NK-92 treated with Interleukin-12 subunit alpha and Interleukin-12 subunit beta, amount 100 ng/mL, for 24 hours (cell line): Measurements from ENCODE around the gene HELZ2.

Experiments used
- DNase-seq: peaks from one replicate; lab custom pipeline; 2025; lab: John Stamatoyannopoulos, UW

The HELZ2 gene

DNA sequence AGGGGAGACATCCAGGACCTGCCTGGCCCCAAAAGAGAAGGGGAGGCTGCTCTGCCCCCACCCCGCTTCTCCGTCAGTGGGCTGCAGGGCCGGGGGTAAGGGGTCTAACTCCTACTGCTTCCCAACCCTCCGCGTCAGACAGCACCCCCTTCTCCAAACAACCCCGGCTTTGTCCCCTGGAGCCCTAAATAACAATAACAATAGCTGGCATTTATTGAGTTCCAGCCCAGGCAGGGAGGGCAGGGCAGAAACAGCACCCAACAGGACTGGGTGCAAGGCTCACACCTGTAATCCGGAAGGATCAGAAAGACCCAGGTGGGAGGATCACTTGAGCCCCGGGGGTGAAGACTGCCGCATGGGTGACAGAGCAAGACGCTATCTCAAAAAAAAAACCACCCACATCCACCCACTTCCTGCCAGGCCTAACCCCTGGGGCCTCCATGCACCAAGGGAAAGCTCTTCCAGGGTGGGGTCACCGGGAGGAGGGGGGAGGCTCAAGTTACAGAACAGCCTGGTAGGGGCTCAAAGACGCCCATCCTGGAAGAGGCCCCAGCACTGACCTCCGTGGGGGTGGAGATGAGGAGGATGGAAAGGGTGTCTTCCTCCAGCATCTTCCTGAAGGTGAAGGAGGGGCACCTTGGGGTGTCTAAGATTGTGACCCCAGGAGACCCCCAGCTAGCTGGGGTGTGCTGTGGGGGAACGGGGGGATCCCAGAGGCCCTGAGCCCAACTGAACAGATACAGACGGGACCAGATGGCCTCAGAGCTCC, 21.4 kb downstream of the HELZ2 start:
- DNase-seq: no peak

DNA sequence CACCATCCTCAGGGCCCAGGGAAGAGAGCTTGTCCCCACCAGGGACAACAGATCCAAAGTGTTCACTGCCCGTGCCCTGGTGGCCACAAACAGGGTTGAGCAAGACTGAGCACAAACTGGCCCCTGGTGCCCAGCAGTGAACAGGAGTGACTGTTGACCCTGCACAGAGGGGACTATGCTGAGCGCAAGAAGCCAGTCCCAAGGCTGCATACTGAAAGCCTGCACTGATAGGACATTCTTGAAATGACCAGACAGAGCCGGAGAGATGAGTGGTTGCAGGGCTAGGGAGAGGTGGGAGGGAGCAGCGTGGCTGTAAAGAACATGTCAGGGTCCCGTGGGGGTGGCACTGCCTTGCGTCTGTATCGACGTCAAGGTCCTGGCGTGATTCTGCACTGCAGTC, 23.0 kb downstream of the HELZ2 start:
- DNase-seq: no peak

DNA sequence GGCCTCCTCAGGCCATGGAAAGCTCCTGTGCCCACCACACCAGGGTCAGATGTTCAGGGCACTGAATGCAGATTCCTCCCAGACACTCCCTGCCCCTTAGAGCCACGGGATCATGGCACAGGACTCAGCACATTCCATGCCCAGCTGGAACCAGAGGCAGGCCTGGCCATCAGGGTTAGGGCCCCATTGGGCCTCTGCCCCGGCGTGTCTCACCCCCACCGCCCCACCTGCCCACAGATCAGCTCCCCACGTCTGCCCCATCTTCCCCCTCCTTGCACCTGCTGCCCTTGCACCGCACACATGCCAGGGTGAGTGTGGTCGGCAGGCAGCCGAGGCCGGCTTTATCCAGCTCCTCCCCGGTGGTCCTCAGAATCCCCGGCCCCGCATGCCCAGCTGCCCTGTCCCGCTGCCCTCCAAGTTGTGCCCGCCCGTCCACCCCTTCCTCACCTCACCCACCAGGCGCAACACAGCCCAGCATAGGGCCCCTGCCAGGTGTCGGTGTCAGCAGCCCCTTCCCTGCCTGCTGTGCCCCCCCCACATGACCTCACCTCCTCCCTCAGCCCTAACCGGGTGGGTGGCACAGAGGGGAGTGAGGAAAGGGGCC, 24.3 kb downstream of the HELZ2 start:
- no peak for DNase-seq

DNA sequence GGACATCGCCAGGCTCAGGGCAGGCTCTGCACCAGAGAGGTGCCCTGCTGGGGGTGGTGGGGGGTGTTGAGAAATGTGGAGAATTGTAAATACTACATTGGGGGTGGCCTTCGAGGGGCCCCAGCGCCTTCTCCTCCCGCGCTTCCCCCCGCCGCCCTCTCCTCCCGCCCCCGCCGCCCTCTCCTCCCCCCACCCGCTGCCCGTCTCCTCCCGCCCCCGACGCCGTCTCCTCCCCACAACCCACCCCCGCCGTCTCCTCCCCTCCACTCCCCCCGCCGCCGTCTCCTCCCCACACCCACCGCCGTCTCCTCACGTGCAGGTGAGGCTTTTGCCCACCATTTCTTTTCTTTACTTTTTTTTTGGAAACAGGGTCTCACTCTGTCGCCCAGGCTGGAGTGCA, 25.0 kb downstream of the HELZ2 start:
- no peak for DNase-seq

DNA sequence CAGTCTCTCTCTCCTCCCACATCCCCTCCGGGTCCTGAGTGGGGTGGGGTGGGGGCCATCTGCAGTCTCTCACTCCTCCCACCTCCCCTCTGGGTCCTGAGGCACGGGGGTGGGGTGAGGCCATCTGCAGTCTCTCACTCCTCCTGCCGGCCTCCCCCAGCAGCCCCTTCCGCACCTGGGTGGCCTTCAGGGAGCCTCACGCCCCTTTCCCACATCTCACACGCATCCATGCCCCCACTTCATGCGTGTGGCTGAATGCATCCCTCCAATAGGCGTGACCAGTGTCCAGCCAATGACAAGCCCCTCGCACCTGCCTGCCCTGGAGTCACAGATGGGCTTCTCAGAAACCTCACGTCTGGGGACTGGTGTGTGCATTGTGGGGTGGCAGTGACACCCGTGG, 25.5 kb downstream of the HELZ2 start:
- DNase-seq: no peak

DNA sequence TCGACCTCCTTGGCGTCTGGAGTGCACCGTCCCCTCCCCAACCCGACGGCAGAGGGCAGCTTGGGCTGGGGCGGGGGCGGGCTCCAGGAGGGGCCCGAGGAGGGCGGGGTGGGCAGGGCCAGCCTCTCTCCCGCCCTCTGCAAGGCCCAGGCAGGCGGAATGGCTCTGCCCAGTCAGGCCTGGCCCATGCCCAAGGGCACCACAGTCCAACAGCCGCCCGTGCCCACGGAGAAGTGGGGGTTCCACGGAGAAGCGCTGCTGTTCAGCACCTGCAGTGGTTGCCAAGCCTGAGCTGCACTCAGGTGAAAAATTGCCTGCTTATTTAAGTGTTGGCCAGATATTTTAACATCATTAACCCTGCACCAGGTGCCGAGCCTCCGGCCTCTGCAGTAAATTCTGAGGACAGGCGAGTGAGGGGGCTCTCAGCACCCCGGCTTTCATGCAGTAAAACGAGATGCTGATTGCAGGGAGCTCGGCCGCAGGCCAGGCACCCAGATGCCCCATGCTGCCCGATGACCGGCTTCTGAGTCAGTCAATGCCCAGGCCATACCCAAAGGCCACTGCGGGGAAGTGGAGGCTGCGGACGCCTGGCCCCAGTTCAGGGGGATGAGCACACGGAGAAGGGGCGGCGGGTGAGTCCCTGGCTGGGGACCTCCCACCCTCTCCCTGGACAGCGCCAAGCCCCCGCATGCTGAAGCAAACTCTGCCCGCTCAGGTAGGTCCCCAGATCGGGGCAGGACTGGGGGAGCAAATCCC, 26.1 kb downstream of the HELZ2 start, which contains the start of gene SRMS:
TSS of gene SRMS (minus strand) at position 25 of the 756 bp plus-strand sequence. CDS start 286 bp downstream, outside the sequence.
- no peak for DNase-seq

DNA sequence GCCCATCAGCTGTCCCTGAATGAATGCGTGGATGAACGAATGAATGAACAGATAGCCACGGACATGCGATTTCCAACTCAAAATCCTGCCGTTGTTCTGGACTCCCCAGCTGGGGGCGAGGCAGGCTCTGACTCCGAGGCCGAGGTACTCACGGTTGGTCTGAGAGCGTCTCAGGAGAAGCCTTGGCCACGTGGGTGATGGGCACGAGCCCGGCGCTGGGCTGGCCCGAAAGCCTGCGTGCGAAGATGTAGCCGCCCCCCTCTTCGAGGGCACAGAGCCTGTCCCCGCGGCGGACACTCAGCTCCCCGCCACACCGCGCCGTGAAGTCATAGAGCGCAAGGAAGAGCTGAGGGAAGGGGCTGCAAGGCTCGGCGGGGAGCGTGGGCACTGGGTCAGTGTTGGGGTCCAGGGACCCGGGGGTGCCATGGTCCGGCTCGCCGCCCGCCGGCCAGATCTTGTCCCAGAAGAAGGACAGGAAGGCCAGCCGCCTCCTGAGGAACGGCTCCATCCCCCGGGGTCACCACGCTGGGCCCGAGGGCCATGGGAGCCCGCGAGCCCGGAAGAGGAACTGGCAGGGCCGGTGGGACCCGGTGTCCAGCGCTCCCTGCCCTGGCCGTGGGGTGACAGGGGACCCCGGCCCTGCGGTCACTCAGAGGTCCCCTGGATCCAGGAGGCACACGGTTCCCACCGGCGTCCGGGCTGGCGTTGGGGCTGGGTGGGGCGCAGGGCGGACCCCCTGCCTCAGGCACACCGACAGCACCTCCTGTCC, 26.9 kb downstream of the HELZ2 start:
- DNase-seq: no peak

DNA sequence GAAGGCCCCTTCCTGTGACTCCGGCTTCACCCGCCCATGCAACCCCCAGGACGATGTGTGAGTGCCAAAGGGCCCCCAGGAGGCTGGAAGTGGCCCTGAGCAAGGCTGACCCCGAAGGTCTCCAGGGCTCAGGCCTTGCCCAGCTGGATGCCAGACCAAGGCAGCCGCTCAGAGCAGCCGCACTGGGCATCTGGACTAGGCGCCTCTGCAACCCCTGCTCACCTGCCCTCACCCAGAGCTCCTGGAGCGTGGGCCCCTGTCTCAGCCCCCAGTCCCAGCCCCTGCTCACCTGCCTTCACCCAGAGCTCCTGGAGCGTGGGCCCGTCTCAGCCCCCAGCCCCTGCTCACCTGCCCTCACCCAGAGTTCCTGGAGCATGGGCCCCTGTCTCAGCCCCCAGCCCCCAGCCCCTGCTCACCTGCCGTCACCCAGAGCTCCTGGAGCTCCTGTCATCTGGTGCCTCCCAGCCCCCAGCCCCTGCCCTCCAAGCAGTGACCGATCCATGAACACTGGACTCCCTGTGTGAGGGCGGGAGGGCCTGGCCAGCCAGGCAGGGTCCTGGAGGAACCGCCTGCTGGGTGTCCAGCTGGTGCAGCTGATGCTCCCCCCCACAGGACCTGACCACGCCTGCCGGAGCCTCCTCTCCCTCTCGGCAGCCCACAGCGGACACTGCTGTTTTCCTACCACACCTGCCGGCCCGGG, 27.6 kb downstream of the HELZ2 start:
- DNase-seq: no peak

DNA sequence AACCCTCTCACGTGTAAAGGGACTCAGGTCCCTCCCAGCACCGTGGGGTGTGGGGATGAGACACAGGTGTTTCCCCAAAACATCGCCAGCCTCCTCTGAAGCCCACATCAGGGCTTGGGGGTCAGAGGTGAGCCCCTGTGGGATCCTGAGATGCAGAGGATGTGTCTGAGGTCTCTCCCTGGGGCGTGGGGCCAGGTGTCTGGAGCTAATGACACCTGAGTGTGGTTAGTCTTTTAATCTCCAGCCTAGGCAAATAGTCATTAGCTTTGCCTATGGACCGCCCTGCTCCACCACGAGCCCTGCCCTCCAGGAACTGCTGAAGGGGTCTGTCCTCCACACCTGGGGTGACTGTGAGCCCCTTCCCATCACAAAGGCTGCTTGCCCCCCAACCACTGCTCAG, 28.2 kb downstream of the HELZ2 start:
- no peak for DNase-seq

DNA sequence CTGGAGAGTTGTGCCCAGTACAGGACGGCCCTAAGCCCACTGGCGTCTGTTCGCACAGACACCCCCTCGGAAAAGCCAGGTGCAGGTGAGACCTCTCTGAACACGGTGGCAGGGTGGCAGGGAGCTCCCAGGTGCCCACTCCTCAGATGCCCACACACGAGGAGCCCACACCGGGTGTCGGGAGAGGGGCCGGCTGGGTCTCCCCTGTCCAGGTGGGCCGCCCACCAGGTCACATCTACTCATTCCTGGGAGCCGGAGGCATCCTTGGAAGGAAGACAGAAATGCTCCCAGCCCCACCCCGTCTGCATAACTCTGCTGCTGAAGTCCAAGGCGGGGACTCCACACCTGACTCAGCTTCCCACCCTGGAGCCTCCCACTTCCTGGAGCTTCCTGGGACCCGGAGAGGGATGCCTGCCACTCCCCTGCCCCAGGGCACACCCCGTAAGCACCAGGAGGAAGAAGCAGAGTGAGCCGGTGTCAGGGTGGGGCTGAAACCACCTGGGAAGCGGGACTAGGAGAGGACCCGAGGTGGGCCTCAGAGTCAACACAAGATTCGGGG, 29.0 kb downstream of the HELZ2 start:
- DNase-seq: no peak

DNA sequence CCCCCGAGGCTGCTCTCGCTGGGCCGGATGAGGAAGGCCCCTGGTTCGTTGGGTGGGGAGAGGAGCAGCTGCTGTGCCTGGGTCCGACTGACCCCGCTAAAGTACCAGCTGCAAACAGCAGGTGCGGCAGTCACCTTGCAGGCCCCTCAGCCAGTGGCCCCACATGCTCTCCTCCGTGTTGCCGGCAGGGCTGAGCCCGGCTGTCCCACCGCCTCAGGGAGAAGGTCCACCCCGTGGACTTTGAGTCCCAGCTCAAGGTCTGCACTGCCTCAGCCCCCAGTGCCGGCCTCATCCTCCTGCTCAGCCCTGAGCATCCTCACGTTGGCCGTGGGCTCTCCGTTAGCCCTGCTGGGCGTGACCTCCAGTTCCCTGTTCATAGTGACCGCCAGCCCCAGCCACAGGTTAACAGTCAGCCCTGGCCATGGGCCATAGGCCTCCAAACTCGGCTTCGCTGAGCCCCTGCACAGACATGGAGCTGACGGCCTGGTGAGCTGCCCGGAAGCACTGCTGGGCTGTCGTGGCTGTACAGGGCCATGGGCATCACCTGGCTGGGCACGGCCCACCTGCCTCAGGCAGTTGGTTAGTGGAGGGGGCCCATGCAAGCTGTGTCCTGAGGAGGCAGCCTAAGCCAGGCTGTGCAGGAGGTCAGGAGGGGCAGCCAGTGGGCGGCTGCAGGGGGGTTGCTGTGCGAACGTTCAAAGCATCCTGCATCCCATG, 29.6 kb downstream of the HELZ2 start:
- no peak for DNase-seq

DNA sequence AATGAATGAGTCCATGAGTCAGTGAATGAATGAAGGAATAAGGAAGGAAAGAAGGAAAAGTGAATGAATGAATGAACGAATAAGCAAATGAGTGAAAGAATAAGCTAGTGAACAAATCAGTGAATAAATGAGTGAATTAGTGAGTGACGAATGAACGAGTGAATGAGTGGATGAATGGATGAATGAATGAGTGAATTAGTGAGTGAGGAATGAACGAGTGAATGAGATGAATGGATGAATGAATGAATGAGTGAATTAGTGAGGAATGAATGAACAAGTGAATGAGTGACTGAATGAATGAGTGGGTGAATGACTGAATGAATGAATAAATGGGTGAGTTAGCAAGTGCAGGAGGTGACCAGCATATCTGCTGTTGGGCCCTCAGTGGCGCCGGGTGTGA, 30.3 kb downstream of the HELZ2 start:
- DNase-seq: no peak

DNA sequence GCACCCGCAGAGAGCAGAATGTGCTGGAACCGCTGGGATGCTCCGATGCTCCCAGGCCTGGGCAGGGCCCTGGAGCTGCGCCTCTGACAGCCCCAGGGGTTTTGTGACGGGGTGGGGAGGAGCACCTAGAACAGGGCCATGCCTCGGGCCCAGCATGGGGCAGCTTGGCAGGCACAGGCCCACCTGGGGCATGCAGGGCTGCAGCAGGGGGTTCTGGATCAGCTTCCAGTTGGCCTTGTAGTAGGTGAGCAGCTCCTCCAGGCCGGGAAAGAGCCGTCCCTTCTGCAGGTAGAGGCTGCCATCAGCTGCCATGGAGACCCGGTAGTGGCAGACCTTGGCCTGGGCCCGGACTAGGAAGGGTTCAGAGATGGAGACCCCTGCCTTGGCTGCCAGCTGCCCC, 30.9 kb downstream of the HELZ2 start:
- DNase-seq: no peak

DNA sequence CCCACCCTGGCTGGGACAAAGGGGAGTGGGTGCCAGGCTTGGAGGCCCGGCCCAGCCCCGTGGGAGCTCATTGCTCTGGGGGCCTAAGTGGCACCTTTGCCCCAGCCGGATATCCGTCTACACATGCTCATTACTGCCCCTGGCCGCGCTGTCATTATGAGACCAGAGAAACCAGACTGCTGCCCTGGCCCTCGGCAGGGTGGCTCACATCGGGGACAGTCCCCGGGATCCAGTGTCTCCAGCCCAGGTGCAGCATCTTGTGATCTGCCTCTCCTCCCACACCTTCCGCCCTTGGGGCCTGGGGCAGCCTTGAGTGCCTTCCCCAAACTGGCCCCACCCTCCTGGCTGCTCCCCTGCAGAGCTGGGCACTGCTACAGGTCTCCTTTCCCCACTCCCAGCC, 31.3 kb downstream of the HELZ2 start:
- no peak for DNase-seq

DNA sequence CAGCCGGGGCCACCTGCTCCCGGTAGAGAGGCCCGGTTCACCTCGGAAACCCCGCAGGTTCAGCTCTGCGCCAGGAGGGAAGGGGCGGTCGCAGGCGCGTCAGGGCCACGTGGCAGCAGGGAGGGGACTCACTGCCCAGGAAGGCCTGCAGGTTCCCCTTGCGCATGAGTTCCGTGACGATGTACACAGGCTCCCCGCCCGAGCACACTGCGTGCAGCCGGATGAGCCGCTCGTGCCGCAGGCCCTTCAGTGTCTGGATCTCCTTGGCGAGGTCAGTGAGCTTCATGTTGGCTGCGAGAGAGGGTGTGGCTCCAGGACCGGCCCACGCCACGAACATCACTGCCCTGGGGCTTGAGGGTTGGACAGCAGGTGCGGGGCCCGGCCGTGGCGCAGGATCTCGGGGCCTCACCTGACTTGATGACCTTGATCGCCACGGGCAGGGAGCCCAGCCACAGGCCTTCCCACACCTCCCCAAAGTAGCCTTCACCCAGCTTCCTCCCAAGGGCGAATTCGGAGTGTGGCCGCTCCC, 31.9 kb downstream of the HELZ2 start:
- no peak for DNase-seq

DNA sequence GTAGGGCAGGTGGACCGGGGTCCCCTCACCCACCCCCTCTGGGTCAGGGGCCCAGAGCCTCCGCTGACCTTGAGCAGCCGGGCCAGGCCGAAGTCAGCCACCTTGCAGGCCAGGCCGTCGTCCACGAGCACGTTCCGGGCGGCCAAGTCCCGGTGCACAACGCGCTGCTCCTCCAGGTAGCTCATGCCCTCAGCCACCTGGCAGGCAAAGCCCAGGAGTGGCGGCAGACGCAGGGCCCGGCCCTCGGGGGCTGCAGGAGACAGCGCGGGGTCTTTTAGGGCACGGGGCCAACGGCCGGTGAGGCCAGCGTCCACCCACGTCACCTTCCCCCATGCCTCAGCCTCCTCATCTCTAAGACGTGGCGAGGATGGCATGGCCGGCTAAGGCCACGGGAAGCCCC, 32.7 kb downstream of the HELZ2 start:
- DNase-seq: no peak

DNA sequence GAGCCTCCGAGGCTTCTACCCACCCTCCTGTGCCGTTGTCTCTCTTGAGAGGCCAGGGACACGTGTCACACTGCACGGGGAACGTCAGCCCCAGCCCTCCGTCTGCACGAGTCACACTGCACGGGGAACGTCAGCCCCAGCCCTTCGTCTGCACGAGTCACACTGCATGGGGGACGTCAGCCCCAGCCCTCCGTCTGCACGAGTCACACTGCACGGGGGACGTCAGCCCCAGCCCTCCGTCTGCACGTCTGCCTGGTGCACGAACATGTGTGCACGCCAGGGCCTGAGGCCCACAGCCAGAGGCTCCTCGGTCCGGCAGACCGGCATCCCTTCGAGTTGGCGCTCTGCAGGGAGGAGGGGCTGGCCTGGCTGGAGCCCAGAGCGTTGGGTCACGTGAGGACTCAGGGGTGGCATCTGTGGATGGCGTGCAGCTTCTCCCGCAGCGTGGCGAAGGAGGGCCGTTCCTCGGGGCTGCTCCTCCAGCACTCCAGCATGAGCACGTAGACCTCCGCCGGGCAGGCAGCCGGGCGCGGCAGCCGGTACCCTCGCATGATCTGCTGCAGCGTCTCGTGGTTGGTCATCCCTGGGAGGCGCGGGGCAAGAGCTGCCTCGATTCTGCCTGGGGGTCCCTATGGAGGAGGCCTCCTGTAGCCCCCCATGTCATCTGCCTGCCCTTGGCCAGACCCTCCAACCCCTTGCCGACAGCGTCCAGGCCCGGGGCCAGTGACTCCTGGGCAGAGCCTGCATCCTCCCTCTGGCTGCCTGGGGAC, 33.4 kb downstream of the HELZ2 start:
- DNase-seq: no peak

DNA sequence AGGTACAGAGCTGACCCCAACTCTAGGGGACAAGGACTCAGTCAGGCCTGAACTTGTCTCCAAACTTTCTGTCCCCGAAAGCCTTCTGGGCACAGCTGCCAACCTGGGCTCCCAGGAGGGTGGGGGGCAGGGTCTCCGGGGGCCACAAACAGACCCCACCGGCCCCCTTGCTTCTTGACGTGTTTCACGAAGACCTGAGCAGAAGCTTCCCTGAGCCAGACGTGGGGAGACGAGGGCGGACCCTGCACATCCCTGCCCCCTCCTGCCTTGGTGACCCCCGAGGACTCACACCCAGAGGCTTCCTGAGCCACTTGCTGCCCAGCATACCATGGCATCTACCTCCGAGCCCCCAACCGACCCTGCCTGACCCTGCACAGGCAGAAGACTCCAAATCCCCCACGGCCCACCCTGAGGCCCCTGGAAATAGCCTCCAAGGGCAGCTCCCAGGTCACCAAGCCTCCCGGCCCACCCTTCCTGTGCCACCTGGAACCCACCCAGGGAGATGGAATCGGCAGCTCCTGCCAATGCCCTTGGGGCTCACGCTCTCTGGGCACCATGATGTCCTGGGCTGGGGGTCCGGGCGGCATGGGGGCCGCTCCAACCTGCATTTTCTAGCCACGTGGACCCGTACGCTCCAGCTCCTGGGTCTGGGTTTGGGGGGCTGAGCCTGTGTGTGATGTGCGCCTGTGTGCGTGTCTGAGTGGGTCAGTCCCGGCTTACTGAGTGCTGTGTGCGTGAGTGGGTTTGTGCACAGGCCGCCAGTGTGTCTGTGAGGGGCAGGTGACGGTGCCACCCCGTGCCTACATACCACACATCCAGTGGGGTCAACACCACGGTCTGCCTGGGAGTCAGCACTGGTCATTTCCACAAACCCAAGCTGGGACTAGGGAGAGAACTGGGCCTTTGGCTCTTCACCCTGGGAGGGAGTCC, 34.3 kb downstream of the HELZ2 start:
- no peak for DNase-seq

DNA sequence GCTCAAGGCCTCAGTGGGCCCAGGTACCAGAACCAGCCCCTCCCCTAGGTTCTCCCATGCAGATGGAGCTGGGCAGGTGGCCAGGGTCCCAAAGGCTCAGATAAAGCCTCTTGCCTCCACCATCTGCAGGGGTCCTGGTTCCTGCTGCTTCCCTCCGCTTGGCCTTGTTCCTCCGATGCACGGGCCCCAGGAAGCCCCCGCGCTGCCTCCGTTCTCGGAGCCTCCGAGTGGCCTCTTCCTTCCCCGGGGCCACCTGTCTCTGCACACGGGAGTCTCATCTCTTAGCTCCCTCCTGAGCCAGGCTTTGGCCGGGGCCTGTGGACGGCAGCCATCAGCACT, 35.0 kb downstream of the HELZ2 start:
- no peak for DNase-seq
